EL (cell line): Measurements from ENCODE around the gene LSM4.
"Not testable (repeated sequence)": the region's sequence is repeated elsewhere in the genome, so short reads cannot be mapped to it uniquely, and the experiment has no call there.

Source experiments
- DNase-seq: peaks from one replicate; pipeline ENCODE4 v3.0.0-alpha.2; 2016

The LSM4 gene

DNA sequence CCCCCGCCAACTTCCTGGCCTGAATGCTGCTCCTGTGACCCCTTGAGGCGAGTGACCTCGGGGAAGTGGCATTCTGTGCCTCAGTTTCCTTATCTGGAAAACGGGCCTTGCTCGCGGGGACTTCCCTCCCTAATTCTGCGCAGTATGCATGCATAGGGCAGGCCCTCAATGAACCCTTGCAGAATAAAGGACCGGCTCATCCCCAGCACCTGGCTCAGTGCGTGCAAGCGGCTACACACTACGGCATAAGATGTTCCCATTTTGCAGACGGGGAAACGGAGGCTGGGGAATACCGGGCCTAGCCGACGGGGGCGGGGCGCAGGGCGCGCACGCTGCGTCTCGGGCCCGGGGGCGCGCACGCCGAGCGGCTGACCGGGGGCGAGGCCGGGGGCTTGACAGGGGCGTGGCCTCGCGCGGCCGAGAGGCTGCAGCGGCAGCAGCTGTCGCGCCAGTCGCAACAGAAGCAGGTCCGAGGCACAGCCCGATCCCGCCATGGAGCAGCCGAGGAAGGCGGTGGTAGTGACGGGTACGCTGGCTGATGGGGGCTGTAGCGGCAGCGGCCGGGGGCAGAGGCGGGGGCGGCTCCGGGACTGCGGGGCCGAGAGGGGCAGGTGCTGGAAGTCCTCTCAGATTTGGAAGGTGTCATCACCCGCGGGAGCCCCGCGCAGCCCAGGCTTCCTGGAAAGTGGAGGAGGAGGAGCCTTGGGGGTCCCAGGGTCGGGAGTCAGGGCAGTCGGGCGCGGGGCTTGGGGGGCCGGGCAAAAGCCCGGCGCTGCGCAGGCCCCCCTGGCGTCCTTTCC is 17.5 kb upstream of the LSM4 start, which contains the start of gene PGPEP1:
PGPEP1 (plus strand) TSS at position 409 of the 800 bp plus-strand sequence; CDS start at position 493, 84 bp downstream.
- DNase-seq = peak; percentile 68

DNA sequence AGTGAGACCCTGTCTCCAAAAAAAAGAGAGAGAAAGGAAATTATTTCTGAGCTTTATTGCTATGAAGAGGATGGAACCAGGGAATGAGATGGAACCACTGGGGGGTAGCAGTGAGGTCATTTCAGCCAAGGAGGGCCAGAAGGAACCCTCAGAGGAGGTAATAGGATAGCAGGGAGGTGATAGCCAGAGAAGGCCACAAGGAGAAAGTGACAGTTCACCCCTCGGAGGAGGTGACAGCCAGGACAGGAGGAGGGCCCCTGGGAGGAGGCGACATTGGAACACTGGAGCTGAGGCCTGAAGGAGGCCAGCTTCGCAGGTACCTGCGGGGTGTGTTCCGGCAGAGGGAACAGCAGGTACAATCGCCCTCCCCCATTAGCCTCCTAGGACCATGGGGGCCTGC is 16.8 kb upstream of the LSM4 start:
- peak; percentile 33 for DNase-seq

DNA sequence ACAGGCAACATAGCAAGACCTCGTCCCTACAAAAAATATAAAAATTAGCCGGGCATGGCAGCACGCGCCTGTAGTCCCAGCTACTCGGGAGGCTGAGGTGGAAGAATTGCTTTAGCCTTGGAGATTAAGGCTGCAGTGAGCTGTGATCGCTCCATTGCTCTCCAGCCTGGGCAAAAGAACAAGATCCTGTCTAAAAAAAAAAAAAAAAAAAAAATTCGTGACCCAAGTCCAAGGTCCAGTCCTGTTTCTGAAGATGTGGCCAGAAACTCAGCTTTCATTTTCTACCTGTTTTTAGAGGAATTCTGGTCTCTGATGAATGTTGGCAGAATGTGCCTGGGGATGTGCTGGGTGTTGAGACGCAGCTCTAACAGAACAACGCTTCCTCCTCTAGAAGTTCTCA is 15.7 kb upstream of the LSM4 start:
- no peak for DNase-seq

DNA sequence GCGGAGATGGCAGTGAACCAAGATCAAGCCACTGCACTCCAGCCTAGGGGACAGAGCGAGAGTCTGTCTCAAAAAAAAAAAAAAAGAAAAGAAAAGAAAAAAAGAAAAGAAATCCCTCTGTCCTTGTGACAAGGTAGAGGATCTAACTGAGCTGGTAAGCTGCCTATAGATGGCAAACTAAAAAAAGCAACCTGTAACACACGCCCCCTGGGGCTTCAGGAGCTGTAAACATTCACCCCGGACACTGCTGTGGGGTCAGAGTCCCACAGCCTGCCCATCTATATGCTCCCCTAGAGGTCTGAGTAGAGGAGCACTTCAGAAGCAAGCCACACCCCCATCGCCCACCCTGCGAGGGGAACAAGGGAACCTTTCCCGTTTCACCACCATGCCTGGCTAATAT is 13.2 kb upstream of the LSM4 start:
- no peak for DNase-seq

DNA sequence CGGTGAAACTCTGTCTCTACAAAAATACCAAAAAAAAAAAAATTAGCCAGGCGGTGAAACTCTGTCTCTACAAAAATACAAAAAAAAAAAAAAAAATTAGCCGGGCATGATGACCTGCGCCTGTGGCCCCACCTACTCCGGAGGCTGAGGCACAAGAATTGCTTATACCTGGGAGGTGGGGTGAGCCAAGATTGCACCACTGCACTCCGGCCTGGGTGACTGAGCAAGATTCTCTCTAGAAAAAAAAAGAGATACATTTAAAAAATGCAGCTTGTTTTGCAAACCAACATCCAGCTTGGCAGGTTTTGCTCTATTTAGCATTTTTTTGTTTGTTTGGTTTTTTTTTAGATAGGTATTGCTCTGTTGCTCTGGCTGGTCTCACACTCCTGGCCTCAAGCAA is 10.8 kb upstream of the LSM4 start:
- no peak for DNase-seq

DNA sequence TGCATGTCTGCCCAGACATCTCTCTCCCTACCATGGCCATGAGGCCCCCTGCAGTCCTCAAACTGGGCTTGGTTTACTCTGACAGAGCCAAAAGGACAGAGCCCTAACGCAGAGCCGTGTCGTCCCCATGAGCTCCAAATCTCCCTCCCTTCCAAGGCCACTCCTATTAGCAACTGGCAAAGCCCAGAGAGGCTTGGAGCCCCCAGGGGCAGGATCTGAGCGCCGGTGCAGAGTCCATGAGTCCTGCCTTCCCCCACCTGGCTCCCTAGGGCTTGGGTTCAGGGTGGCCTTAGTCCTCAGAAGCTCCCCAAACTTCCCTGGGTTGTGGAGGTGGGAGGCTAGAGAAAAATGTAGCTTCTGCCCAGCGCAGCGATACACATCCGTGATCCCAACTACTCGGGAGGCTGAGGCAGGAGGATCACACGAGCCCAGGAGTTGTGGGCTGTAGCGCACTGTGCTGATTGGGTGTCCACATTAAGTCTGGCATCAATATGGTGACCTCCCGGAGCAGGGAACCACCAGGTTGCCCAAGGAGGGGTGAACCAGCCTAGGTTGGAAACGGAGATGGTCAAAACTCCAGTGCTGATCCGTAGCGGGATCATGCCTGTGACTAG is 10.1 kb upstream of the LSM4 start:
- no peak for DNase-seq

DNA sequence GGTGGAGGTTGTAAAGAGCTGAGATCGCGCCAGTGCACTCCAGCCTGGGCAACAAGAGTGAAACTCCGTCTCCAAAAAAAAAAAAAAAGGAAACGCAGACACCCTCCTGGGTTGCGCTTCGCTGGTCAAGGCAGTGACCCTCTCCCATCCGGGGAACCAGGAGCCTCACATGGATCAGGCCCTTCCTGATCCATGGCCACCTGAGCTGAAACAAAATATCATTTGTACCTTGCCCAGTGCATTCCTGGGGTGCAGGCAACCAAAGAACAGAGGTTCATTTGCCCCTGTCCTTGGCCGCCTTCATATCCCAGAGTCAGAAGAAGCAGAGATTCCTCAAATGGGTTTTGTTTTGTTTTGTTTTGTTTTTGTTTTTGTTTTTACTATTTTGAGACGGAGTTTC is 8.0 kb upstream of the LSM4 start:
- no peak for DNase-seq

DNA sequence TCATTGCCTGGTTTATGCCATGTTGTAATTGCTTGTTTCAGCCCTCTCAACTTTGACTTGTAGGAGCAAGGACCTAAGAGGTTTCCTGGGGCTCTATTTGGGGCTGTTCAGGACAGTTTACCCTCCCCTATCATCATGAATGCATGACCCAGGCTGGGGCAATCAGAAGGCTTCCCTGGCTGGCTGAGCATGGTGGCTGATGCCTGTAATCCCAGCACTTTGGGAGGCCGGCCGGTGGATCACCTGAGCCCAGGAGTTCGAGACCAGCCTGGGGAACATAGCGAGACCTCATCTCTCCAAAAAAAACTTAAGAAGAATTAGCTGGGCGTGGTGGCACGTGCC is 6.1 kb upstream of the LSM4 start:
- DNase-seq = no peak

DNA sequence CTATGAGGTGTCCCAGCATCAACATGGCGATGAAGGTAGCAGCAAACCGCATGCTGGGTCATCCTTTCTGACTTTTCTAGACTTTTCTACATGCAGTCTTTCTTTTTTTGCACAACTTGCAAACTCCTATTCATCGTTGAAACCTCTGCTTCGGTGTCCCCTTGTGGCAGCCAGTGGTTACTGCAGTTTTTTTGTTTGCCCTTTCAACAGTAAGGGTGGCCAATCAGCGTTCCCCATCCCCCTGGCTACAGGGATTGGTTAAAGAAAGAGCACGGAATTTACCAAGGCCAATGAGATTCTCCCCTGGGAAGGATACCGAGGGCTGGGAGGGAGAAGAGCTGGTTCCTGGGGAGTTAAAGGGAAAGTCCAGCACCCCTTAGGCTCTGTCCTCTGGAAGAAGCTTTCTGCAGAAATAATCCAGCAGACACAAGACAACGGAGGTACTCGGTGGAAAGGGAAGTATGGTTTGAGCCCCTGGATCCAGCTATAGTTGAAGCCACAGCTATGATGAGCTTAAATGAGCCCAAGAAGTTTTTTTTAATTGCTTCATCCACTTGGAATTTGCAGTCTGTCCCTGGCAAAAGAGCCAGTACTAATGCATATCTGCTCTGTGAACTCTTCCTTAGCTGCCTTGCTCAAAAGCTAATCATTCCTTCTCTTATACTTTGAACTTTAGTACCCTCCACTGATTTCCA is 5.6 kb upstream of the LSM4 start:
- DNase-seq = peak; percentile 97

DNA sequence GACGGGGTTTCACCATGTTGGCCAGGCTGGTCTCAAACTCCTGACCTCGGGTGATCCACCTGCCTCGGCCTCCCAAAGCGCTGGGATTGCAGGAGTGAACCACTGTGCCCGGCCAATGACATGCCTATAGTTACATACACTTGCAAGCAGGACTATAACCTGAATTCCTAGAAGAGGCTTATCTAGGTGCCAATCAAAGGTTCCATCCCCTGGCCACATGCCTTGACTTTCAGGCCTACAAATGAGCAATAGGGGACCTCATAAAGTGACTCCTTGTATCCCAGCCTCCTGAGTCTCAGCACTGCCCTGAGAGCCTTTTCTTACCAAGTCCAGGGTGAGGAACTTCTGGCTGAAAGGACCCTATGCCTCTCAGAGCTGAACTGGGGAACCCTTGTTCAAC is 3.9 kb upstream of the LSM4 start:
- no peak for DNase-seq

DNA sequence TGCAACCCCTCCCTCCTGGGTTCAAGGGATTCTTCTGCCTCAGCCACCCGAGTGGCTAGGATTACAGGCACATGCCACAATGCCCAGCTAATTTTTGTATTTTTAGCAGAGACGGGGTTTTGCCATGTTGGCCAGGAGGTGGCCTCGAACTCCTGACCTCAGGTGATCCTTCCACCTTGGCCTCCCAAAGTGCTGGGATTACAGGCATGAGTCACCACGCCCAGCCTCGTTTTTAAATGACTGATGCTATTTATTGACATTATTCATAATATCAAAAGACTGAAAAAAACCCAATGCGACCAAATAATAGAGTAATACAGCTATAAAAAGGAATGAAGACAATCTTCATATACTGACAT is 1.5 kb upstream of the LSM4 start:
- DNase-seq = not testable (repeated sequence)

DNA sequence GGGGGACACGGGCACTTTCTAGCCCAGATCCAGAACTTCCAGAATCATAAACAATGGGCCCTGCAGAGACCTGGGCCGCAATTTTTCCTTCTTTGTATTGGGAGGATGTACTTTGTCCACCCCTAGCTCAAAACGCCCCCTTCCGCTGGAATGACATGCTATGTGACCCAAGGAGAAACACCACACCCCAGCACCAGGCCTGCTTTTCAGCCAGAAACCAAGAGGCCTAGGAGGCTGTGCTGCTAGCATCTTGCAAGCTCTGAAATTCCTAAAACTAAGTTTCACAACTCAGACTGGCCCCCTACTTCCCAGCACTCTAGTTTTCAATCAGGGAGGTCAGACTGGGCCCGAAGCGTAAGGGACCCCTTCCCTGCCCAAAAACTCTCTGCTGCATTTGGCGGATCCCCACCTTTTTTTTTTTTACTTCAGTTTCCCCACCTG is 538 bp downstream of the LSM4 start:
- DNase-seq = peak; percentile 68

DNA sequence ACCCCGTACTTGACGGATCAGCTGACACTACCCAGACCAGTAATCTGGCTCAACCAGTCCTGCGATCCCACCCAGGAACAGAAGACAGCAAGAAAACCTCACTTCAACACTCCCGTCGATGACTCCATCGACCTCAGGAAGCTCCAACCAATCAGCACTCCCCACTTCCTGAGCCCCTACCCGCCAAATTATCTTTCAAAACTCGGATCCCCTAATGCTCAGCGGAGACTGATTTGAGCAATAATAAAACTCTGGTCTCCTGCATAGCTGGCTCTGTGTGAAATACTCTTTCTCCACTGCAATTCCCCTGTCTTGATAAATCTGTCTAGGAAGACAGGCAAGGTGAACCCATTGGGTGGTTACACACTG is 1.2 kb downstream of the LSM4 start:
- DNase-seq = no peak

DNA sequence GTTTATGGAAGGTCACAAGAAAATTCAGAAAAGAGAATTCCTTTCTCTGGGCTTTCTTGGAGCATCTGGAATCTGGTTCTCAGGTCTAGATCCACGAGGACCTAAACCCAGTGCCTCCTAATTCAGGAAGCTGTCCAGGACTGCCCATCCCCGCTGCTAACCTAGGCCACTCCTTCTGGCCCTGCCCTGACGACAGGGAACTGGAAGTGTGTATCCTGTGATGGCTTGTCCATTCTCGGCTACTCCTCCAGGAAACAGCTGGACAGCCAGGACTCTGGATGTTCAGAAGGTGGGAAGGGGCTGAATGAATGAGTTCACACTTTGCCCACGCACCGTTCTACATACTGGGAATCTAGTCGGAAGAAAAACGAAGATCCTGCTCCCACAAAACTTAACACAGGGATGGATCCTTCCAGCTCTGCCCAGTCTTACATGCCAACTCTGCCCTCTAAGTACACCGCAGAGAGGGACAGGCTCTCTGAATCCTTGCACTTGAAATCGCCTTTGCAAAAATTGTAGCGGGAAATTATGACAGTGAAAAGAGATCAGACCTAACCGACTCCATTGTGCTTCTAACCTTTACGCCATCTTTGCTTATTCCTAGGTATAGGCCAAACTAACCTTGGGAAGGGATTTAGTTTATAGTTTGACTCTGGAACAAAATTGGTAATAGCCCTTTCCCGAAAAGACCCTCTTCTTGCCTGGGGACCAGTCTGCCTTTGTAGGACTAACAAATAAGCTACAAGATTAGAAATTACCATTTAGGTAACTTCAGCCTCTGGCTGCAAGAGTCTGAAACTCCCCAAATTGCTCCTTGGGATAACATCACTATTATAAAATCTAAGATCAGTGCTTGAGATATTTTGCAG is 1.8 kb downstream of the LSM4 start:
- DNase-seq = no peak

DNA sequence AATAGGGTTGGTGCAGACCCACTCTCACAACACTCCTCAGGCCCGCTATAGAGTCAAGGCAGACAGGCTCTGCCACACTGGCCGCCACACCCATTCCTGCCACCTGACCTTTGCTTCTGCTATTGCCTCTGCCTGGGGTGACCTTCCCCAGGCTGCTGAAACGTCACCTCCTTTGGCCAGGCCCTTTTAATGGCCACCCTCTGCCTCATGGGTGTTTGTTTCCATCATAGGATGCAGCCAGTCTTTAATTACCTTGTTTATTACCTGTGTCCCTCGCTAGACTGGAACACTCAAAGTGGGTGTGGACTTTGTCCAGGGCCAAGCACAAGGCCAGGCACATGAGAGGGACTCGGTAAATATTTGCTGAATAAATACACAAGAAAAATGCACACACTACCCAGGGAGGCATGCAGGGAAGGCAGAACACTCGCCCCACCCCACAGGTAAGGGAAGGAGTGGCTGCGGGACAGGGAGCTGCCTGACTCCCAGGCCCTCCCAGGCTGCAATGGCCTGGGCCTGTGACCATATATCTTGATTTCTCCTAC is 3.2 kb downstream of the LSM4 start:
- no peak for DNase-seq

DNA sequence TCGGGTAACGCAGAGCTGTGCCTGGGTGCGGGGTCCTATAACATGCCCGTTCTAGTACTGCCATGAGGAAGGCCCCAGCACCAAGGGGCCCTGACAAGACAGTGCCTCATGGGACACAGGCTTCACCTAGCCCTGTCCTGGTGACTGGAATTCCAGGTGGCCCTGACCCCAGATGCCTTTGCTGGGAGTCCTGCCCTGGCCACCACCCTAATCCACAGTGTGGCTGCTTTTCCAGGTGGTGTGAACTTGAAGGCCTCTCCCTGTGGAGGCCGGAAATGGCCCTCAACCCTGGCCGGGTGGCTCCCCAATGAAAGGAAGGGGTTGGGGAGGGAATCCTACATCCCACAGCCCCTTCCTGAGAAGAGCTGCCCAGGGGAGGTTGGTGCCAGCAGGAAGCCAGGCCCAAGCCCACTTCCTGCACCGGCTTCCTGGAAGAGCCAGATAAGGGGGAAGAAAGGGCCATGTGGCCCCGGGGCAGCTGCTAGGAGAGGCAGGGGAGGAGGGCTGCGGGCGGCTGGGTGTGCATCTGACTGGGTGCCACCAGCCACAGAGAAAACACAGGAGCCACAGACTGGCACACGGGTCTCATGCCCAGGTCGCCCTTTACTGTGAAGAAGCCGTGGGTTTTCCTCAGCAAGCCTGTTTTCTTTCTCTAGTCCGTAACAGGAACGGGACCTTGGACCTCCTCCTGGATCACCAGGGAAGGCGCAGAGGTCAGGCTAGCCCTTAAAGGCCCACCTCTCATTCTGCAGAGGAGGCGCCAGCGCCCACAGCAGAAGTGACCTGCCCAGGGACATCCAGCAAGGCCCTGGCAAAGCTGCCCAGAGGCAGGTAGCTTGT is 4.7 kb downstream of the LSM4 start:
- no peak for DNase-seq

DNA sequence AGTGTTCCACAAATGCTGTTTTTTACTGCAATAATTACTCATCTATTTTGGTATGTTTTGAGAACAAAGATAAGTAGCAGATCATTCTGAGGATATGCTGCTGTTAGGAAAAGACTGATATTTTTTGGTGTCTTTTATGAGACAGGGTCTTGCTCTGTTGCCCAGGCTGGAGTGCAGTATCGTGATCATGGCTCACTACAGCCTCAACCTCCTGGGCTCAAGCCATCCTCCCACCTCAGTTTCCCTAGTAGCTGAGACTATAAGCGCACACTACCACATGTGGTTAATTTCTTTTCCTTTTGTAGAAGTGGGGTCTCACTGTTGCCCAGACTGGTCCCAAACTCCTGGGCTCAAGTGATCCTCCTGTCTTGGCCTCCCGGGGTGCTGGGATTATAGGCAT is 9.5 kb downstream of the LSM4 start:
- no peak for DNase-seq

DNA sequence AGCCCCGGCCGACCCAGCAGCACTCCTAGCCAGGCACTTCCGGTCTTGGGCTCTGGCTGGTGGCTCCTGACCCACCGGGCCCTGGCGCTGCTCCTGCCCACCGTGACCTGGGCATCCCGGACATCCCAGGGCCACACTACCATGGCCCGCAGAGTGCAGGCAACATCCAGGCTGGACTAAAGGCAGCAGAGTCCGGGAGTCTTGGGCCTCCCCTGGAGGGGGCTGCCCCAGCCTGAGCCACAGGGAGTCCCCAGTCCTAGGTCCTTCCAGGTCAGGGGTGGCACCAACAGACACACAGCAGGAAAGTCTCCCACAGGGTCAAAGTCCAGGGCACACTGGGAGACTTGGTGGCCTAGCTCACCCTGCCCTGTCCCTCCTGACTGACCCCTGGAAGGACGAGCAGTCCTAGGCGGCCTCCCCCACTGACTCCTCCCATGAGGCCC is 10.8 kb downstream of the LSM4 start:
- DNase-seq = no peak

DNA sequence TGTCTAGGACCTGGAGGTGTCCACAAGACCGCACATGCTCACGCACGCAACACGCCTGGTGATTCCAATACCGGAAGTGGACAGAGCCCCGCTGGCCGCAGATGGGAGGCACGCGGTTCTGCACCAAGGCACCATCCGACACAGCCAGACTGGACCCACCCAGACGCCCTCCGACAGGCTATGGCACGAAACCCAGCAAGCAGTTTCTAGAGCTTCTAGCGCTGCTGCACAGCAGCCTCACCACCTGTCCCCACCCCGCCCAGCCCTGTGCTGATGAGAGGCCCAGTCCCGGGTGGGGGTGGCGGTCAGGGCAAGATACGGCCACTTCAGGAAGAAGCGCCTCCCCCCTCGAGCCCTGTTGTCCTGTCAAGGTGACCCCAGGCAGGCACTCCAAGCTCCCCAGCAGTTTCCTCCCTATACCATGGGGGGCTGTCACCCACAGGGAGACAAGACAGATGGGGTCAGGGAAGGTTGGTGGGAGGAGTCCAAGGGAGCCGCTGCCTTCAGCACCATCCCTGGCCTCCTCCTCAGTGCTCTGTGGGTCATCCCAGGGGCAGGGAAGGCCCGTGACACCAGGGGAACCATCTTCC is 11.3 kb downstream of the LSM4 start:
- no peak for DNase-seq

DNA sequence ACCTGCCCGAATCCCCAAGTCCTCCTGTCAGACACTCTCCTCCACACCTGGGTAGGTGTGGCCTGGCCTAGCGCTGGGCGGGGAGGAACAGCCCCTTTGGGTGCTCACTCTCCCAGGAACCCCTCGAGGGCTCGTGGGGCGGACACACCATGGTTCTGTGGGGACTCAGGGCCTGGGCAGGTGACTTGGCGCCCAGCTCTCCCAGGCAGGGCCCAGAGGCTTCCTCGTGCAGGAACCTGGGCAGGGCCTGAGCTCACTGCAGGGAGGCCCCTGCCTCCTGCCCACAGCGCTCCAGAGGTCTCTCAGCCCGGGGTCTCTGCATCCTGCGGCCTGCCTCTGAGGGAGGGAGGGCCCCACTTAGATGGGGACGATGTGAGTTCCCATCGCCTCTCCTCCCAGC is 11.9 kb downstream of the LSM4 start:
- no peak for DNase-seq

DNA sequence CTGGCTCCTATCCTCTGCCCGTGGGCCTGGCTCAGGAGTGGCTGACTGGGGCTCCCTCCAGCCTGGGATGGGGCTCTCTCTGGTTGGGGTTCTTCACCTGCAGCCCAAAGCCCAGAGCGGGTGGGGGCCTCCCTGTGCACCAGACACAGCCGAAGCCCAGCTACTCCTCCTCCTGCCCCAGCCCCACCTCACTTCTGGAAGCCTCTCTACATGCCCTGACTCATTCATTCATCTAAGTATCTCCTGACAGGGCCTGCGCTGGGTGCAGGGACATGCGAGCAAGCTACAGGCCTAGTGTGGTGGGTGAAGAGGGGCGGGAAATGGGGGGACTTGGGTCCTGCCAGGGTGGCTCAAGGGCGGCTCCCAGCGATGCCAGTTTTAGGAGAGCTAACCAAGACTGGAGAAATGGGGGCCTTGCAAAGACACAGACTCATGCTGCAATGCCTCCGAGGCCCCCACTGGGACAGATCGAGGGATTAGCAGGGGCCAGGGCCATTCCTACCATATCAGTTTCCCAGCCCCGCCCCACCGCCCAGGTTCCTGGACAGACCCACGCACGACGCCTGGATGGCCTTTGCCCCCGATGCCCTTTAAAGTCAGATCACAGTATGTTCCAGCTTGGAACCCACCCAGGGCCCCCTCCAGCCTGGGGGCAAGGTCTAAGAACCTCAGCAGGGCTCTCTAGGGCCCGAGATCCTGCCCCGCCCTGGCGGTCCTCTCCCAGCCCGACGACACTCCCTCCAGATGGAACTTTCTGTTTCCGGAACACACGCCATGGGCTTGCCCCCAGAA is 12.6 kb downstream of the LSM4 start:
- DNase-seq = no peak
